Measurements from ENCODE around the gene ERC2.

The ERC2 gene

DNA sequence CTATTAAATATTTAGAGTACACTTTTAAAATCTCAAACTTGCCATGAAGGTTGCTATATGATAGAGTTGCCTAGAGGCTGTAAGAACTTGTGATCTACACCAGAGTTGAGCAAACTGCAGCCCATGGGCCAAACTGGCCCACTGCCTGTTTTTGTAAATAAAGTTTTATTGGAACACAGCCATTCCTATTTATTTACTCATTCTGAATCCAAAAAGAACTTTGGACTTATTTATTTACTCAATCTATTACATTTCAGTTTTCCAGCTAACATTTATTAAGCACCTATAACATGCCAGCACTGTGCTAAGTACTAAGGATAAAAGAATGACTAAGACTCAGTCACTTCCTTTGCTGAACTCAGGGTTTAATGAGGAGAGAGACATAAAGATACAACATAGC lies 403.6 kb downstream of the ERC2 start:
- no peak for ATAC-seq
- TF ChIP-seq CSDC2 (CRISPR knock-in tag; IDR thresholded peaks at IDR 0.05) (no peak), TSHZ2 (CRISPR knock-in tag; IDR thresholded peaks at IDR 0.05) (no peak), ZC3H10 (CRISPR knock-in tag; IDR thresholded peaks at IDR 0.05) (no peak), SNAI2 (CRISPR knock-in tag; IDR thresholded peaks at IDR 0.05) (no peak)
- TF ChIP-seq, protein P1, sequence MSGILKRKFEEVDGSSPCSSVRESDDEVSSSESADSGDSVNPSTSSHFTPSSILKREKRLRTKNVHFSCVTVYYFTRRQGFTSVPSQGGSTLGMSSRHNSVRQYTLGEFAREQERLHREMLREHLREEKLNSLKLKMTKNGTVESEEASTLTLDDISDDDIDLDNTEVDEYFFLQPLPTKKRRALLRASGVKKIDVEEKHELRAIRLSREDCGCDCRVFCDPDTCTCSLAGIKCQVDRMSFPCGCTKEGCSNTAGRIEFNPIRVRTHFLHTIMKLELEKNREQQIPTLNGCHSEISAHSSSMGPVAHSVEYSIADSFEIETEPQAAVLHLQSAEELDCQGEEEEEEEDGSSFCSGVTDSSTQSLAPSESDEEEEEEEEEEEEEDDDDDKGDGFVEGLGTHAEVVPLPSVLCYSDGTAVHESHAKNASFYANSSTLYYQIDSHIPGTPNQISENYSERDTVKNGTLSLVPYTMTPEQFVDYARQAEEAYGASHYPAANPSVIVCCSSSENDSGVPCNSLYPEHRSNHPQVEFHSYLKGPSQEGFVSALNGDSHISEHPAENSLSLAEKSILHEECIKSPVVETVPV (CRISPR knock-in tag; IDR thresholded peaks at IDR 0.05), result no peak

DNA sequence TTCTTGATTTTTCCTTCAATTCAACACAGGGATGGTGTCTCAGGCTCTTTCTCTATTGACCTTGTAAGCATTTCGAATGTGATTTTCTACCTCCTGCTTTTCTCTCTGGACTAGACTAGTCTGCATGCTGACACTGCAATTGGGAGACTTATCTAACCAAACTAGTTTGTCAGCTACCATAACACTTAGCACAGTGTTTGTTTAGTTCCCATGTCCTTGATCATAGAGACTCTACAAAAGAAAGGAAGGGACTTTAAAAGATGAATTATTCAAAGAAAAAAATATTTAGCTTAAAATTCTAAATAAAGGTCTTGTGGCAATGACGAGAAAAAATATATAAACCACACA lies 407.0 kb downstream of the ERC2 start:
- no peak for ATAC-seq

GRCh38 chr3:56060521-56061278 lies 407.6 kb downstream of the ERC2 start:
- ATAC-seq, result no peak
- TF ChIP-seq CREB5 (CRISPR knock-in tag; IDR thresholded peaks at IDR 0.05; ENCODE audit: low read depth) (no peak), ZC3H10 (CRISPR knock-in tag; IDR thresholded peaks at IDR 0.05) (no peak), ZNF8 (CRISPR knock-in tag; IDR thresholded peaks at IDR 0.05) (no peak), ZNF70 (CRISPR knock-in tag; IDR thresholded peaks at IDR 0.05) (no peak)
- TF ChIP-seq, protein P2, sequence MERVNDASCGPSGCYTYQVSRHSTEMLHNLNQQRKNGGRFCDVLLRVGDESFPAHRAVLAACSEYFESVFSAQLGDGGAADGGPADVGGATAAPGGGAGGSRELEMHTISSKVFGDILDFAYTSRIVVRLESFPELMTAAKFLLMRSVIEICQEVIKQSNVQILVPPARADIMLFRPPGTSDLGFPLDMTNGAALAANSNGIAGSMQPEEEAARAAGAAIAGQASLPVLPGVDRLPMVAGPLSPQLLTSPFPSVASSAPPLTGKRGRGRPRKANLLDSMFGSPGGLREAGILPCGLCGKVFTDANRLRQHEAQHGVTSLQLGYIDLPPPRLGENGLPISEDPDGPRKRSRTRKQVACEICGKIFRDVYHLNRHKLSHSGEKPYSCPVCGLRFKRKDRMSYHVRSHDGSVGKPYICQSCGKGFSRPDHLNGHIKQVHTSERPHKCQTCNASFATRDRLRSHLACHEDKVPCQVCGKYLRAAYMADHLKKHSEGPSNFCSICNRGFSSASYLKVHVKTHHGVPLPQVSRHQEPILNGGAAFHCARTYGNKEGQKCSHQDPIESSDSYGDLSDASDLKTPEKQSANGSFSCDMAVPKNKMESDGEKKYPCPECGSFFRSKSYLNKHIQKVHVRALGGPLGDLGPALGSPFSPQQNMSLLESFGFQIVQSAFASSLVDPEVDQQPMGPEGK (CRISPR knock-in tag; IDR thresholded peaks at IDR 0.05; ENCODE audit: borderline replicate concordance), result no peak

More for the DNA sequence above, 407.0 kb downstream of the ERC2 start:
- TF ChIP-seq ZFP3 (CRISPR knock-in tag; IDR thresholded peaks at IDR 0.05), result no peak
- no peak for TF ChIP-seq ZNF8 (CRISPR knock-in tag; IDR thresholded peaks at IDR 0.05)
- no peak for TF ChIP-seq ZNF565 (CRISPR knock-in tag; conservative IDR thresholded peaks at IDR 0.05; ENCODE audit: low read depth)
- no peak for TF ChIP-seq RARB (CRISPR knock-in tag; IDR thresholded peaks at IDR 0.05)
- TF ChIP-seq OSR1 (CRISPR knock-in tag; IDR thresholded peaks at IDR 0.05), result no peak
- TF ChIP-seq TCF4 (CRISPR knock-in tag; IDR thresholded peaks at IDR 0.05; ENCODE audit: borderline replicate concordance), result no peak
- TF ChIP-seq, protein P2 (CRISPR knock-in tag; IDR thresholded peaks at IDR 0.05; ENCODE audit: borderline replicate concordance), result no peak
- no peak for TF ChIP-seq ISL1 (CRISPR knock-in tag; IDR thresholded peaks at IDR 0.05)
- TF ChIP-seq CREB5 (CRISPR knock-in tag; IDR thresholded peaks at IDR 0.05; ENCODE audit: low read depth), result no peak
- no peak for TF ChIP-seq ESRRG (CRISPR knock-in tag; IDR thresholded peaks at IDR 0.05)
- TF ChIP-seq, protein P3, sequence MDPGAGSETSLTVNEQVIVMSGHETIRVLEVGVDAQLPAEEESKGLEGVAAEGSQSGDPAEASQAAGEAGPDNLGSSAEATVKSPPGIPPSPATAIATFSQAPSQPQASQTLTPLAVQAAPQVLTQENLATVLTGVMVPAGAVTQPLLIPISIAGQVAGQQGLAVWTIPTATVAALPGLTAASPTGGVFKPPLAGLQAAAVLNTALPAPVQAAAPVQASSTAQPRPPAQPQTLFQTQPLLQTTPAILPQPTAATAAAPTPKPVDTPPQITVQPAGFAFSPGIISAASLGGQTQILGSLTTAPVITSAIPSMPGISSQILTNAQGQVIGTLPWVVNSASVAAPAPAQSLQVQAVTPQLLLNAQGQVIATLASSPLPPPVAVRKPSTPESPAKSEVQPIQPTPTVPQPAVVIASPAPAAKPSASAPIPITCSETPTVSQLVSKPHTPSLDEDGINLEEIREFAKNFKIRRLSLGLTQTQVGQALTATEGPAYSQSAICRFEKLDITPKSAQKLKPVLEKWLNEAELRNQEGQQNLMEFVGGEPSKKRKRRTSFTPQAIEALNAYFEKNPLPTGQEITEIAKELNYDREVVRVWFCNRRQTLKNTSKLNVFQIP (CRISPR knock-in tag; IDR thresholded peaks at IDR 0.05; ENCODE audit: borderline replicate concordance, low read depth), result no peak
- TF ChIP-seq CSDC2 (CRISPR knock-in tag; IDR thresholded peaks at IDR 0.05), result no peak
- TF ChIP-seq BACH2 (CRISPR knock-in tag; IDR thresholded peaks at IDR 0.05; ENCODE audit: borderline replicate concordance), result no peak
- TF ChIP-seq, protein P1 (CRISPR knock-in tag; IDR thresholded peaks at IDR 0.05), result no peak
- TF ChIP-seq ZC3H10 (CRISPR knock-in tag; IDR thresholded peaks at IDR 0.05), result no peak
- no peak for TF ChIP-seq PPARA (CRISPR knock-in tag; IDR thresholded peaks at IDR 0.05; ENCODE audit: borderline replicate concordance)
- no peak for TF ChIP-seq TOX (CRISPR knock-in tag; IDR thresholded peaks at IDR 0.05; ENCODE audit: borderline replicate concordance)
- no peak for TF ChIP-seq ZNF70 (CRISPR knock-in tag; IDR thresholded peaks at IDR 0.05)
- no peak for TF ChIP-seq GLIS3 (CRISPR knock-in tag; IDR thresholded peaks at IDR 0.05)
- no peak for TF ChIP-seq ZFP30 (CRISPR knock-in tag; IDR thresholded peaks at IDR 0.05)

Data from SK-N-SH treated with all-trans-retinoic acid at 6 μM for 48 hours (cell line).